H1 (cell line): ENCODE results near the gene GIMD1. TPM values are rescaled to one million over a fixed set of nuclear protein-coding genes. Genes with fewer than 3 reads are reported as not detected.

Experiments
- CTCF ChIA-PET: fragments of 300-600 bp; sonication (Branson Sonifier 250); formaldehyde crosslinking; loops from one replicate; lab custom pipeline; 2021; ENCODE audit not compliant: partially characterized antibody; lab: Charles Lee
- POLR2A ChIA-PET: fragments of 300-600 bp; sonication (Branson Sonifier 250); formaldehyde crosslinking; loops from one replicate; lab custom pipeline; 2021; ENCODE audit warnings: inconsistent platforms; ENCODE audit not compliant: partially characterized antibody; lab: Charles Lee
- DNase-seq, 2 experiments: peaks; one replicate each; pipeline versions ENCODE4 v3.0.0 to v3.0.0-alpha.2; 2010 to 2022; ENCODE audit warnings: low spot score in 2 of 2, low read depth in 1 of 2, mixed read lengths in 1 of 2
- FAIRE-seq: peaks from 2 replicates; lab custom pipeline; 2011; peaks lifted over from hg19 to GRCh38; lab: Jason Lieb, UNC
- H2AFZ ChIP-seq: 2 replicates; pipeline ENCODE4 v1.8.1; 2012; ENCODE audit warnings: low read length, inconsistent platforms
- H2AK5ac ChIP-seq: 2 replicates; pipeline ENCODE4 v1.6.1; 2013; ENCODE audit warnings: low read depth, low read length
- H2BK120ac ChIP-seq: replicated peaks from 2 replicates; pipeline ENCODE3; 2013; ENCODE audit warnings: low read depth, low read length, inconsistent platforms
- H2BK12ac ChIP-seq: 2 replicates; pipeline ENCODE4 v1.6.1; 2013; ENCODE audit warnings: low read depth, low read length
- H2BK15ac ChIP-seq: 2 replicates; pipeline ENCODE4 v1.6.1; 2013; ENCODE audit warnings: low read length
- H2BK20ac ChIP-seq: 2 replicates; pipeline ENCODE4 v1.6.1; 2013; ENCODE audit warnings: low read length
- H2BK5ac ChIP-seq: 2 replicates; pipeline ENCODE4 v1.6.1; 2013; ENCODE audit warnings: low read depth, low read length
- H3K14ac ChIP-seq: 2 replicates; pipeline ENCODE4 v1.6.1; 2013; ENCODE audit warnings: inconsistent platforms; ENCODE audit not compliant: insufficient read length
- H3K18ac ChIP-seq: 2 replicates; pipeline ENCODE4 v1.6.1; 2013; ENCODE audit warnings: low read length; ENCODE audit errors: extremely low read depth
- H3K23ac ChIP-seq: 2 replicates; pipeline ENCODE4 v1.6.1; 2013; ENCODE audit warnings: inconsistent platforms; ENCODE audit not compliant: insufficient read length
- H3K23me2 ChIP-seq: 2 replicates; pipeline ENCODE4 v1.6.1; 2013; ENCODE audit warnings: low read depth, low read length
- H3K27ac ChIP-seq: 2 replicates; pipeline ENCODE4 v1.6.1; 2011; ENCODE audit warnings: low read depth, low read length, inconsistent platforms
- H3K27me3 ChIP-seq, 4 experiments: replicated peaks in 1 of 4; 1 replicate in 1 of 4; 2 replicates in 3 of 4; pipeline versions ENCODE4 v1.6.1 to v1.8.1; 2011 to 2013; ENCODE audit warnings: low read length in 3 of 4, mild to moderate bottlenecking in 3 of 4, inconsistent platforms in 2 of 4, mixed read lengths in 2 of 4, moderate library complexity in 1 of 4; ENCODE audit not compliant: control insufficient read depth in 3 of 4, insufficient read depth in 3 of 4; ENCODE audit errors: extremely low read depth in 1 of 4
- H3K36me3 ChIP-seq, 4 experiments: 2 replicates each; pipeline versions ENCODE4 v1.6.1 to v1.8.1; 2011 to 2013; ENCODE audit warnings: mild to moderate bottlenecking in 4 of 4, low read length in 3 of 4, moderate library complexity in 2 of 4, control low read depth in 1 of 4, inconsistent platforms in 1 of 4; ENCODE audit not compliant: insufficient read depth in 4 of 4, control insufficient read depth in 2 of 4
- H3K4ac ChIP-seq: replicated peaks from 2 replicates; pipeline ENCODE3; 2013; ENCODE audit warnings: low read length, low read depth, mixed read lengths, inconsistent platforms; ENCODE audit not compliant: insufficient read length
- H3K4me1 ChIP-seq, 4 experiments: replicated peaks in 1 of 4; 1 replicate in 1 of 4; 2 replicates in 3 of 4; pipeline versions ENCODE4 v1.6.1 to v1.8.1; 2011 to 2013; ENCODE audit warnings: low read length in 3 of 4, inconsistent platforms in 2 of 4, mixed read lengths in 1 of 4; ENCODE audit not compliant: insufficient read depth in 4 of 4, control insufficient read depth in 3 of 4
- H3K4me2 ChIP-seq, 2 experiments: 2 replicates each; pipeline versions ENCODE4 v1.6.1 to v1.8.1; 2011 to 2013; ENCODE audit warnings: low read depth in 2 of 2, low read length in 2 of 2, control low read depth in 1 of 2, inconsistent platforms in 1 of 2, mild to moderate bottlenecking in 1 of 2; ENCODE audit not compliant: insufficient read depth in 1 of 2
- H3K4me3 ChIP-seq, 4 experiments: fragments of 200-600, 300-600 bp in 1 of 4; sonication (generic), shearing (Covaris generic), sonication (Bioruptor Twin) in 1 of 4; 2 replicates each; pipeline versions ENCODE4 v1.5.1 to v1.8.1; 2011 to 2016; ENCODE audit warnings: low read length in 4 of 4, low read depth in 3 of 4, control low read depth in 2 of 4, inconsistent platforms in 2 of 4, mild to moderate bottlenecking in 2 of 4, mixed read lengths in 1 of 4, moderate library complexity in 1 of 4; ENCODE audit not compliant: insufficient read depth in 2 of 4; ENCODE audit errors: extremely low read depth in 1 of 4
- H3K56ac ChIP-seq: replicated peaks from 2 replicates; pipeline ENCODE3; 2013; ENCODE audit warnings: low read depth, mild to moderate bottlenecking, mixed read lengths, low read length, inconsistent platforms; ENCODE audit not compliant: insufficient read length
- H3K79me1 ChIP-seq: 2 replicates; pipeline ENCODE4 v1.6.1; 2013; ENCODE audit warnings: low read depth, low read length, control low read depth
- H3K79me2 ChIP-seq, 2 experiments: 2 replicates each; pipeline versions ENCODE4 v1.6.1 to v1.8.1; 2012 to 2013; ENCODE audit warnings: low read length in 2 of 2, mild to moderate bottlenecking in 2 of 2, inconsistent platforms in 1 of 2; ENCODE audit not compliant: insufficient read depth in 2 of 2, control insufficient read depth in 1 of 2
- H3K9ac ChIP-seq, 4 experiments: replicated peaks in 1 of 4; 1 replicate in 1 of 4; 2 replicates in 3 of 4; pipeline versions ENCODE4 v1.6.1 to v1.8.1; 2011 to 2013; ENCODE audit warnings: low read depth in 3 of 4, low read length in 3 of 4, control low read depth in 2 of 4, mild to moderate bottlenecking in 2 of 4, moderate library complexity in 2 of 4, inconsistent platforms in 1 of 4; ENCODE audit errors: extremely low read depth in 1 of 4
- H3K9me3 ChIP-seq, 2 experiments: 2 replicates each; pipeline versions ENCODE4 v1.6.1 to v1.8.1; 2012 to 2013; ENCODE audit warnings: mild to moderate bottlenecking in 2 of 2, moderate library complexity in 2 of 2, control low read depth in 1 of 2, inconsistent platforms in 1 of 2, low read depth in 1 of 2, low read length in 1 of 2, mixed read lengths in 1 of 2; ENCODE audit not compliant: insufficient read depth in 2 of 2
- H4K20me1 ChIP-seq, 2 experiments: replicated peaks in 1 of 2; 2 replicates each; pipeline versions ENCODE3 to v1.8.1; 2011 to 2013; ENCODE audit warnings: inconsistent platforms in 2 of 2, low read length in 2 of 2, mild to moderate bottlenecking in 1 of 2; ENCODE audit not compliant: insufficient read depth in 2 of 2, control insufficient read depth in 1 of 2
- H4K5ac ChIP-seq: 2 replicates; pipeline ENCODE4 v1.6.1; 2013; ENCODE audit warnings: low read length, low read depth, mixed read lengths, inconsistent platforms; ENCODE audit not compliant: insufficient read length
- H4K8ac ChIP-seq: 2 replicates; pipeline ENCODE4 v1.8.0; 2013; ENCODE audit warnings: mild to moderate bottlenecking, moderate library complexity, low read length, inconsistent platforms; ENCODE audit not compliant: insufficient read depth; ENCODE audit errors: extremely low read depth
- H4K91ac ChIP-seq: replicated peaks from 2 replicates; pipeline ENCODE3; 2013; ENCODE audit warnings: low read length, mixed read lengths, inconsistent platforms; ENCODE audit not compliant: insufficient read length
- polyA plus RNA-seq, 7 experiments: library from polyadenylated mRNA; depleted of rRNA in 3 of 7; stranded (reverse) in 5 of 7; unstranded in 2 of 7; fragments of >200 nt in 5 of 7; fragments of 200-250 nt in 2 of 7; gene quantifications; 1 replicate in 5 of 7; 2 replicates in 1 of 7; 4 replicates in 1 of 7; pipeline versions ENCODE4 v1.2.1 to v1.2.3, GENCODE V29; 2011 to 2013; ENCODE audit warnings: missing spikeins in 2 of 7, mixed read lengths in 2 of 7
- total RNA-seq: library from RNA; stranded (reverse); fragmentation: NEBNext Ultra II Directional; extraction: Animal tissue kit (Norgen Biotek cat#: 25700); gene quantifications from 2 replicates; pipeline ENCODE4 v1.2.1, GENCODE V29; 2021
- TF ChIP-seq, protein P1 (sequence below): fragments of 300-600 bp; sonication (generic); IDR thresholded peaks from 2 replicates; pipeline ENCODE4 v1.7.1; 2012; ENCODE audit warnings: low read length, moderate library complexity, mild to moderate bottlenecking, inconsistent platforms; ENCODE audit not compliant: insufficient replicate concordance

GIMD1 gene
- total and polyA plus RNA-seq, 2 of the 8 experiments (the other 6 are each of a cell fraction or from before 2014, with no cell fraction given) = not detected

DNA sequence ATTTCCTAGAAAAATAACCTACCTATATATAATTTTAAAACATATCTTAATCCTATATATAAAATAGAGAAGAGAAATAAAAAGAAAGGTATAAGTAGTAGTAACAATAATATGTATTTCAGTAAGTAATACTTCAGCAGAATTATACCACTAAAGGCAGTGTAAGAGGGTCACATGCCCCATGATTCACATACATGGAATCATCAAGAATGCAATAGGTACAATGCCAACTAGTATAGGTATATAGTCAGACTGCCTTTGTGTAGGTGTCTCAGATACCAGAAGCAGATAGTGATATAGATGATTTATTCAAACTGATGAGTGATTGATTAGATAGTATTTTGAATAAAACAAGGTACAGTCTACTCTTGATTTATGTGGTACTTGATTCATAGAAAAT, 42.8 kb downstream of the GIMD1 start:
- DNase-seq (no peak), FAIRE-seq (no peak)
- no peak overlapping the region for H2BK12ac ChIP-seq
- H3K27ac ChIP-seq = no peak overlapping the region
- no peak overlapping the region for H2BK20ac ChIP-seq
- H3K27me3 ChIP-seq = no peaks in the 10 kb centered on the region
- H3K9ac ChIP-seq = no peak overlapping the region
- H3K36me3 ChIP-seq = peaks cover 0 to 43% (median 14%) of the 10 kb centered on the region in 4 experiments; a peak in 4 of 8 replicates
- no peak overlapping the region for H3K56ac ChIP-seq
- H4K20me1 ChIP-seq = peaks cover 0 to 2% of the 10 kb centered on the region in 2 experiments
- no peaks in the 10 kb centered on the region for H3K79me1 ChIP-seq
- H2BK5ac ChIP-seq = no peak overlapping the region
- peaks cover 0 to 7% of the 10 kb centered on the region in 2 experiments; a peak in 1 of 4 replicates for H3K9me3 ChIP-seq
- H2AK5ac ChIP-seq = no peak overlapping the region
- no peaks in the 10 kb centered on the region for H3K23me2 ChIP-seq
- H3K4me2 ChIP-seq = no peak overlapping the region
- CTCF ChIA-PET = interaction anchor here (1.6 kb wide), 1 partner anchor 60 kb away, joined by 4 read pairs; no protein-coding TSS in a partner anchor
- no peak overlapping the region for H2BK15ac ChIP-seq
- no peak overlapping the region for H2AFZ ChIP-seq
- no peak overlapping the region for H4K8ac ChIP-seq
- no peak overlapping the region for H3K4ac ChIP-seq
- no peak overlapping the region for H3K4me3 ChIP-seq
- no peak overlapping the region for H3K14ac ChIP-seq
- H2BK120ac ChIP-seq = no peak overlapping the region
- H3K4me1 ChIP-seq = no peaks in the 10 kb centered on the region
- no peak overlapping the region for H3K18ac ChIP-seq
- H4K5ac ChIP-seq = no peak overlapping the region
- POLR2A ChIA-PET = no interaction called here
- H4K91ac ChIP-seq = no peak overlapping the region
- H3K23ac ChIP-seq = no peak overlapping the region
- H3K79me2 ChIP-seq = peaks cover 0 to 3% of the 10 kb centered on the region in 2 experiments; a peak in 1 of 4 replicates
- TF ChIP-seq, protein P1, sequence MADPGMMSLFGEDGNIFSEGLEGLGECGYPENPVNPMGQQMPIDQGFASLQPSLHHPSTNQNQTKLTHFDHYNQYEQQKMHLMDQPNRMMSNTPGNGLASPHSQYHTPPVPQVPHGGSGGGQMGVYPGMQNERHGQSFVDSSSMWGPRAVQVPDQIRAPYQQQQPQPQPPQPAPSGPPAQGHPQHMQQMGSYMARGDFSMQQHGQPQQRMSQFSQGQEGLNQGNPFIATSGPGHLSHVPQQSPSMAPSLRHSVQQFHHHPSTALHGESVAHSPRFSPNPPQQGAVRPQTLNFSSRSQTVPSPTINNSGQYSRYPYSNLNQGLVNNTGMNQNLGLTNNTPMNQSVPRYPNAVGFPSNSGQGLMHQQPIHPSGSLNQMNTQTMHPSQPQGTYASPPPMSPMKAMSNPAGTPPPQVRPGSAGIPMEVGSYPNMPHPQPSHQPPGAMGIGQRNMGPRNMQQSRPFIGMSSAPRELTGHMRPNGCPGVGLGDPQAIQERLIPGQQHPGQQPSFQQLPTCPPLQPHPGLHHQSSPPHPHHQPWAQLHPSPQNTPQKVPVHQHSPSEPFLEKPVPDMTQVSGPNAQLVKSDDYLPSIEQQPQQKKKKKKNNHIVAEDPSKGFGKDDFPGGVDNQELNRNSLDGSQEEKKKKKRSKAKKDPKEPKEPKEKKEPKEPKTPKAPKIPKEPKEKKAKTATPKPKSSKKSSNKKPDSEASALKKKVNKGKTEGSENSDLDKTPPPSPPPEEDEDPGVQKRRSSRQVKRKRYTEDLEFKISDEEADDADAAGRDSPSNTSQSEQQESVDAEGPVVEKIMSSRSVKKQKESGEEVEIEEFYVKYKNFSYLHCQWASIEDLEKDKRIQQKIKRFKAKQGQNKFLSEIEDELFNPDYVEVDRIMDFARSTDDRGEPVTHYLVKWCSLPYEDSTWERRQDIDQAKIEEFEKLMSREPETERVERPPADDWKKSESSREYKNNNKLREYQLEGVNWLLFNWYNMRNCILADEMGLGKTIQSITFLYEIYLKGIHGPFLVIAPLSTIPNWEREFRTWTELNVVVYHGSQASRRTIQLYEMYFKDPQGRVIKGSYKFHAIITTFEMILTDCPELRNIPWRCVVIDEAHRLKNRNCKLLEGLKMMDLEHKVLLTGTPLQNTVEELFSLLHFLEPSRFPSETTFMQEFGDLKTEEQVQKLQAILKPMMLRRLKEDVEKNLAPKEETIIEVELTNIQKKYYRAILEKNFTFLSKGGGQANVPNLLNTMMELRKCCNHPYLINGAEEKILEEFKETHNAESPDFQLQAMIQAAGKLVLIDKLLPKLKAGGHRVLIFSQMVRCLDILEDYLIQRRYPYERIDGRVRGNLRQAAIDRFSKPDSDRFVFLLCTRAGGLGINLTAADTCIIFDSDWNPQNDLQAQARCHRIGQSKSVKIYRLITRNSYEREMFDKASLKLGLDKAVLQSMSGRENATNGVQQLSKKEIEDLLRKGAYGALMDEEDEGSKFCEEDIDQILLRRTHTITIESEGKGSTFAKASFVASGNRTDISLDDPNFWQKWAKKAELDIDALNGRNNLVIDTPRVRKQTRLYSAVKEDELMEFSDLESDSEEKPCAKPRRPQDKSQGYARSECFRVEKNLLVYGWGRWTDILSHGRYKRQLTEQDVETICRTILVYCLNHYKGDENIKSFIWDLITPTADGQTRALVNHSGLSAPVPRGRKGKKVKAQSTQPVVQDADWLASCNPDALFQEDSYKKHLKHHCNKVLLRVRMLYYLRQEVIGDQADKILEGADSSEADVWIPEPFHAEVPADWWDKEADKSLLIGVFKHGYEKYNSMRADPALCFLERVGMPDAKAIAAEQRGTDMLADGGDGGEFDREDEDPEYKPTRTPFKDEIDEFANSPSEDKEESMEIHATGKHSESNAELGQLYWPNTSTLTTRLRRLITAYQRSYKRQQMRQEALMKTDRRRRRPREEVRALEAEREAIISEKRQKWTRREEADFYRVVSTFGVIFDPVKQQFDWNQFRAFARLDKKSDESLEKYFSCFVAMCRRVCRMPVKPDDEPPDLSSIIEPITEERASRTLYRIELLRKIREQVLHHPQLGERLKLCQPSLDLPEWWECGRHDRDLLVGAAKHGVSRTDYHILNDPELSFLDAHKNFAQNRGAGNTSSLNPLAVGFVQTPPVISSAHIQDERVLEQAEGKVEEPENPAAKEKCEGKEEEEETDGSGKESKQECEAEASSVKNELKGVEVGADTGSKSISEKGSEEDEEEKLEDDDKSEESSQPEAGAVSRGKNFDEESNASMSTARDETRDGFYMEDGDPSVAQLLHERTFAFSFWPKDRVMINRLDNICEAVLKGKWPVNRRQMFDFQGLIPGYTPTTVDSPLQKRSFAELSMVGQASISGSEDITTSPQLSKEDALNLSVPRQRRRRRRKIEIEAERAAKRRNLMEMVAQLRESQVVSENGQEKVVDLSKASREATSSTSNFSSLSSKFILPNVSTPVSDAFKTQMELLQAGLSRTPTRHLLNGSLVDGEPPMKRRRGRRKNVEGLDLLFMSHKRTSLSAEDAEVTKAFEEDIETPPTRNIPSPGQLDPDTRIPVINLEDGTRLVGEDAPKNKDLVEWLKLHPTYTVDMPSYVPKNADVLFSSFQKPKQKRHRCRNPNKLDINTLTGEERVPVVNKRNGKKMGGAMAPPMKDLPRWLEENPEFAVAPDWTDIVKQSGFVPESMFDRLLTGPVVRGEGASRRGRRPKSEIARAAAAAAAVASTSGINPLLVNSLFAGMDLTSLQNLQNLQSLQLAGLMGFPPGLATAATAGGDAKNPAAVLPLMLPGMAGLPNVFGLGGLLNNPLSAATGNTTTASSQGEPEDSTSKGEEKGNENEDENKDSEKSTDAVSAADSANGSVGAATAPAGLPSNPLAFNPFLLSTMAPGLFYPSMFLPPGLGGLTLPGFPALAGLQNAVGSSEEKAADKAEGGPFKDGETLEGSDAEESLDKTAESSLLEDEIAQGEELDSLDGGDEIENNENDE = no peak
